Neural progenitor cell (in vitro differentiated cells): ENCODE measurements around the gene RFX3. TPM values are rescaled to one million over a fixed set of nuclear protein-coding genes. Genes with fewer than 3 reads are reported as not detected.

Source experiments
- DNase-seq: peaks from one replicate; pipeline ENCODE4 v3.0.0-alpha.2; 2016; ENCODE audit warnings: low spot score
- H2AFZ ChIP-seq: fragments of 200-600 bp; sonication (generic); replicated peaks from 2 replicates; pipeline ENCODE4 v1.6.1; 2016; ENCODE audit warnings: antibody characterized with exemption
- H3F3A ChIP-seq: fragments of 200-600 bp; sonication (generic); 2 replicates; pipeline ENCODE4 v1.6.1; 2016; ENCODE audit warnings: antibody characterized with exemption, low read depth
- H3K27ac ChIP-seq: fragments of 200-600 bp; sonication (generic); 2 replicates; pipeline ENCODE4 v1.5.1; 2016; ENCODE audit warnings: mild to moderate bottlenecking
- H3K27me3 ChIP-seq: fragments of 200-600 bp; sonication (generic); 2 replicates; pipeline ENCODE4 v1.6.1; 2016; ENCODE audit warnings: mild to moderate bottlenecking, moderate library complexity
- H3K36me3 ChIP-seq: fragments of 200-600 bp; sonication (generic); 2 replicates; pipeline ENCODE4 v1.5.1; 2016
- H3K4me1 ChIP-seq: fragments of 200-600 bp; sonication (generic); 2 replicates; pipeline ENCODE4 v1.6.1; 2016; ENCODE audit warnings: mixed run types
- H3K4me2 ChIP-seq: fragments of 200-600 bp; sonication (generic); 2 replicates; pipeline ENCODE4 v1.6.1; 2016
- H3K4me3 ChIP-seq: fragments of 200-600 bp; sonication (generic); 2 replicates; pipeline ENCODE4 v1.5.1; 2016
- H3K79me2 ChIP-seq: fragments of 200-600 bp; sonication (generic); 2 replicates; pipeline ENCODE4 v1.6.1; 2016; ENCODE audit warnings: low read depth
- H3K9ac ChIP-seq: fragments of 200-600 bp; sonication (generic); 2 replicates; pipeline ENCODE4 v1.6.1; 2016
- H3K9me3 ChIP-seq: fragments of 200-600 bp; sonication (generic); 2 replicates; pipeline ENCODE4 v1.5.1; 2016; ENCODE audit warnings: low read depth
- H4K20me1 ChIP-seq: fragments of 200-600 bp; sonication (generic); 2 replicates; pipeline ENCODE4 v1.6.1; 2016; ENCODE audit warnings: low read depth
- H3K27ac Mint-ChIP-seq: 3 replicates; pipeline ENCODE4 v1.8.0; 2021; ENCODE audit warnings: mixed read lengths
- H3K27me3 Mint-ChIP-seq: 2 replicates; pipeline ENCODE4 v1.8.0; 2022; ENCODE audit warnings: low read depth, mild to moderate bottlenecking, inconsistent platforms, moderate library complexity, mixed read lengths; ENCODE audit not compliant: insufficient read depth
- H3K36me3 Mint-ChIP-seq: 3 replicates; pipeline ENCODE4 v1.8.0; 2021; ENCODE audit warnings: mixed read lengths
- H3K4me1 Mint-ChIP-seq: 3 replicates; pipeline ENCODE4 v1.8.0; 2021; ENCODE audit warnings: mixed read lengths
- H3K4me3 Mint-ChIP-seq: 3 replicates; pipeline ENCODE4 v1.8.0; 2021; ENCODE audit warnings: mild to moderate bottlenecking, moderate library complexity, mixed read lengths
- H3K9me3 Mint-ChIP-seq: 3 replicates; pipeline ENCODE4 v1.8.0; 2020; ENCODE audit warnings: mixed read lengths
- EZH2 ChIP-seq: fragments of 200-600 bp; sonication (generic); IDR thresholded peaks from 2 replicates; pipeline ENCODE4 v1.6.1; 2017; ENCODE audit warnings: antibody characterized with exemption, mild to moderate bottlenecking, moderate library complexity
- EZH2phosphoT487 ChIP-seq: fragments of 200-600 bp; sonication (generic); IDR thresholded peaks from 2 replicates; pipeline ENCODE4 v1.6.1; 2017; ENCODE audit warnings: antibody characterized with exemption
- total RNA-seq: library from RNA; depleted of rRNA; stranded (reverse); fragments of >200 nt; gene quantifications from 2 replicates; pipeline ENCODE4 v1.2.3, GENCODE V29; 2015; ENCODE audit warnings: low replicate concordance
- TF ChIP-seq, protein P1 (sequence below): fragments of 200-600 bp; sonication (generic); IDR thresholded peaks from 2 replicates; pipeline ENCODE4 v1.5.1; 2017; ENCODE audit warnings: antibody characterized with exemption, mild to moderate bottlenecking

RFX3 gene
- total RNA-seq, 1 donor from 2014 or later = 39.6 TPM

DNA sequence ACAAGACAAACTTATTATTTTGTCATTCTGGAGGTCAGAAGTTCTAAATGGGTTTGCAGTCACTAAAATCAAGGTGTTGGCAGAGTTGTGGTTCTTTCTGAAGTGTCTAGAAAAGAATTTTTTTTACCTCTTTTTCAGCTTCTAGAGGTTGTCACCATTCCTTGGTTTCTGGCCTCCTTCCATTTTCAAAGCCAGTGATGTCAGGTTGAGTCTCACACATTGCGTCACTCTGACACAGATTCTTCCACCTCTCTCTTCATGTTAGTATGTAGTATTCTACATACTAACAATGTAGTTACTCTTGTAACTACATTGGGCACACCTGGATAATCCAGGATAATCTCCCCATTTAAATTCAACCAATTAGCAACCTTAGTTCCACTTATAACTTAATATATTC lies 290.3 kb downstream of the RFX3 start:
- TF ChIP-seq EZH2phosphoT487 = no peak
- TF ChIP-seq EZH2 = no peak
- TF ChIP-seq, protein P1, sequence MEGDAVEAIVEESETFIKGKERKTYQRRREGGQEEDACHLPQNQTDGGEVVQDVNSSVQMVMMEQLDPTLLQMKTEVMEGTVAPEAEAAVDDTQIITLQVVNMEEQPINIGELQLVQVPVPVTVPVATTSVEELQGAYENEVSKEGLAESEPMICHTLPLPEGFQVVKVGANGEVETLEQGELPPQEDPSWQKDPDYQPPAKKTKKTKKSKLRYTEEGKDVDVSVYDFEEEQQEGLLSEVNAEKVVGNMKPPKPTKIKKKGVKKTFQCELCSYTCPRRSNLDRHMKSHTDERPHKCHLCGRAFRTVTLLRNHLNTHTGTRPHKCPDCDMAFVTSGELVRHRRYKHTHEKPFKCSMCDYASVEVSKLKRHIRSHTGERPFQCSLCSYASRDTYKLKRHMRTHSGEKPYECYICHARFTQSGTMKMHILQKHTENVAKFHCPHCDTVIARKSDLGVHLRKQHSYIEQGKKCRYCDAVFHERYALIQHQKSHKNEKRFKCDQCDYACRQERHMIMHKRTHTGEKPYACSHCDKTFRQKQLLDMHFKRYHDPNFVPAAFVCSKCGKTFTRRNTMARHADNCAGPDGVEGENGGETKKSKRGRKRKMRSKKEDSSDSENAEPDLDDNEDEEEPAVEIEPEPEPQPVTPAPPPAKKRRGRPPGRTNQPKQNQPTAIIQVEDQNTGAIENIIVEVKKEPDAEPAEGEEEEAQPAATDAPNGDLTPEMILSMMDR = no peak
- Histone ChIP-seq H3K9ac (no peak overlapping the region), H3F3A (no peaks in the 10 kb centered on the region)

DNA sequence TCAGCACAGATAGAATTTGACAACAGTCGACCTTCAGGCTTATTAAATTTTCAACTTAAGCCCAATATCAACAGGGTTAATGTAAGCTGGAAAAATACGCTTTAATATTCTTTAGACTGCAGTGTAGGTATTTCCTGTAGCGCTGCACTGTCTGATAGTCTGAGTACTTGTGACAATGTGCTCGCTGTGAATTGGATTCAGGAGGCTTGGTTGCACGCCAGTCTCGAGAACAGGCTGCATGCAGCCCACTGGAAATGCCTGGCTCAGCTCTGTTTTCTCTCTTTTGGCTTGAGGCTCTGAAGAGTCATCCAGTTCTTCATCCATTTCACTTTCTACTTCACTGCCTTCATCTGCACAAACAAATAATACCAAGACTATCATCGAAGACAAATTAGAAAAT lies 300.9 kb downstream of the RFX3 start:
- no peak overlapping the region for H3K4me3 Mint-ChIP-seq
- peak overlapping the region; percentile 12 for H3K27ac Mint-ChIP-seq
- H3K27ac ChIP-seq = peak overlapping the region; percentile 2
- H3K36me3 ChIP-seq = no peaks in the 10 kb centered on the region
- H3K79me2 ChIP-seq = no peaks in the 10 kb centered on the region
- H3K4me2 ChIP-seq = no peak overlapping the region
- no peaks in the 10 kb centered on the region for H3K9me3 Mint-ChIP-seq
- no peak overlapping the region for H3K9ac ChIP-seq
- no peaks in the 10 kb centered on the region for H3K4me1 ChIP-seq
- H3K27me3 ChIP-seq = no peaks in the 10 kb centered on the region
- no peak for DNase-seq
- TF ChIP-seq EZH2 (no peak), EZH2phosphoT487 (no peak)
- TF ChIP-seq, protein P1 = no peak
- peaks cover under 1% of the 10 kb centered on the region for H3F3A ChIP-seq
- H3K27me3 Mint-ChIP-seq = no peaks in the 10 kb centered on the region
- no peak overlapping the region for H2AFZ ChIP-seq
- peaks cover 19% of the 10 kb centered on the region for H3K36me3 Mint-ChIP-seq
- no peaks in the 10 kb centered on the region for H4K20me1 ChIP-seq
- no peaks in the 10 kb centered on the region for H3K4me1 Mint-ChIP-seq
- no peak overlapping the region for H3K4me3 ChIP-seq
- H3K9me3 ChIP-seq = no peaks in the 10 kb centered on the region

More for the DNA sequence above, 290.3 kb downstream of the RFX3 start:
- Histone ChIP-seq H3K36me3 (no peaks in the 10 kb centered on the region), H4K20me1 (no peaks in the 10 kb centered on the region), H3K4me3 (no peak overlapping the region), H3K4me1 (no peaks in the 10 kb centered on the region), H3K4me2 (no peak overlapping the region), H2AFZ (no peak overlapping the region), H3K9me3 (no peaks in the 10 kb centered on the region), H3K27me3 (no peaks in the 10 kb centered on the region), H3K79me2 (no peaks in the 10 kb centered on the region), H3K27ac (no peak overlapping the region)
- Mint-ChIP-seq H3K27me3 (peaks cover 2% of the 10 kb centered on the region), H3K4me3 (no peak overlapping the region), H3K36me3 (peaks cover 13% of the 10 kb centered on the region), H3K4me1 (no peaks in the 10 kb centered on the region), H3K9me3 (no peaks in the 10 kb centered on the region), H3K27ac (no peak overlapping the region)
- DNase-seq = no peak

DNA sequence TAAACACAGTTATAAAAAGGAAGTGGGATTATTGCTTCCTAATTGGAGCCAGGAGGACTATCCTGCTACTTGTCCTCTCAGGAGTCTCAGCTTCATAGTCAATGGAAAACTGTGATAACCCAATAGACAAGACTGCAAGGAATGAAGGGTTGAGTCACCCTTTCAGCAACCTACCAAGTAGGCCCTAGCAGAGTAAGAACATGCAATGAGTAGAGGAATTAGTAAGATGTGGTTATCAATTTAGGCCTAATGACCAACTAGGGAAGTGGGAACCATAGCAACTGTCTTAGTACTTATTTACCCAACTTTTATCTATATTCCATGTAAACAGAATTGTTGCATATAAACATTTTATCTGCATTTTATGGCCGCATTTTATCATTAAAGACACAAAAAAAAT lies 310.1 kb downstream of the RFX3 start:
- H3K9ac ChIP-seq = no peak overlapping the region
- Mint-ChIP-seq H3K4me1 (peaks cover 12% of the 10 kb centered on the region), H3K9me3 (peaks cover 2% of the 10 kb centered on the region)

More for the DNA sequence above, 310.1 kb downstream of the RFX3 start:
- no peaks in the 10 kb centered on the region for H3K79me2 ChIP-seq
- no peak overlapping the region for H2AFZ ChIP-seq
- no peak overlapping the region for H3K4me3 ChIP-seq
- Mint-ChIP-seq H3K27ac (no peak overlapping the region), H3K27me3 (peaks cover 2% of the 10 kb centered on the region), H3K4me3 (no peak overlapping the region), H3K36me3 (no peaks in the 10 kb centered on the region)
- H3K9me3 ChIP-seq = no peaks in the 10 kb centered on the region
- no peaks in the 10 kb centered on the region for H3K36me3 ChIP-seq
- no peak for DNase-seq
- peaks cover 10% of the 10 kb centered on the region for H3K4me1 ChIP-seq
- peaks cover 6% of the 10 kb centered on the region for H3F3A ChIP-seq
- no peak overlapping the region for H3K27ac ChIP-seq
- no peaks in the 10 kb centered on the region for H3K27me3 ChIP-seq
- TF ChIP-seq EZH2 (no peak), EZH2phosphoT487 (no peak)
- TF ChIP-seq, protein P1 = no peak
- H3K4me2 ChIP-seq = no peak overlapping the region
- no peaks in the 10 kb centered on the region for H4K20me1 ChIP-seq
